ENCODE data around the gene ADAMTS10. TPM values are rescaled to one million over a fixed set of nuclear protein-coding genes. Genes with fewer than 3 reads are reported as not detected.

Gene ADAMTS10
- total RNA-seq, 1 donor from 2014 or later: 5.8 TPM

GRCh38 chr19:8643860-8644653, 33.5 kb upstream of the ADAMTS10 start:
- no peaks in the 10 kb centered on the region for H3K79me2 ChIP-seq (ENCODE audit: low read depth)
- no peaks in the 10 kb centered on the region for H4K20me1 ChIP-seq (ENCODE audit: low read depth)
- no peaks in the 10 kb centered on the region for H3K36me3 ChIP-seq
- H3K9me3 ChIP-seq (ENCODE audit: low read depth): no peaks in the 10 kb centered on the region
- no peak overlapping the region for H3K9ac ChIP-seq
- H3K9me3 Mint-ChIP-seq: peaks cover 6% of the 10 kb centered on the region
- peaks cover 5% of the 10 kb centered on the region for H3K4me1 Mint-ChIP-seq
- peaks cover 13% of the 10 kb centered on the region for H3K27me3 ChIP-seq
- peaks cover 14% of the 10 kb centered on the region for H3K27me3 Mint-ChIP-seq (ENCODE audit: insufficient read depth, low read depth)
- H3K4me2 ChIP-seq: no peak overlapping the region
- no peak overlapping the region for H3K27ac Mint-ChIP-seq
- H3K4me3 Mint-ChIP-seq: no peak overlapping the region
- peaks cover 5% of the 10 kb centered on the region for H3K4me1 ChIP-seq
- DNase-seq (ENCODE audit: low spot score): no peak
- no peak overlapping the region for H2AFZ ChIP-seq (replicated peaks)
- no peak overlapping the region for H3K4me3 ChIP-seq
- H3F3A ChIP-seq (ENCODE audit: low read depth): peaks cover 15% of the 10 kb centered on the region
- H3K36me3 Mint-ChIP-seq: no peaks in the 10 kb centered on the region
- TF ChIP-seq EZH2 (IDR thresholded peaks at IDR 0.05) (no peak), EZH2phosphoT487 (IDR thresholded peaks at IDR 0.05) (no peak), CTCF (IDR thresholded peaks at IDR 0.05) (no peak)
- no peak overlapping the region for H3K27ac ChIP-seq

DNA sequence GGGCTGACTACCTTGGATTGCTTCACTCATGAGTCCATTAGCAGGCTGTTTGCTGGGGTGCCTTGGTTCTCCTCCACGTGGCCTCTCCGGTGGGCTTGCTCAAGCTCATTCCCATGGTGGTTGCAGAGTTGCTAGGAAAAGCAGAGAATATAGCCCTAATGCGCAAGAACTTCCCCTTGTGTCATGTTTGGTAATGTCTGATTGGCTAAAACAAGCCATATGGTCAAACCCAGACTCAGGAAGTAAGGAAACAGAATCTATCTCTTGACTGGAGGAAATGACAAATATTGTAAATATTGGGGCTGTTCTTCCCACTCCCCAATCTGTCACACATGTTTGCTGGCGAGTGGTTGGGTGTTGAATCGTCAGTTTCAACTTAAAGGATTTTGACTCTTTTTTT, 32.0 kb upstream of the ADAMTS10 start:
- peaks cover 6% of the 10 kb centered on the region for H3K9me3 Mint-ChIP-seq

GRCh38 chr19:8641908-8642547, 31.5 kb upstream of the ADAMTS10 start:
- Mint-ChIP-seq H3K4me3 (no peak overlapping the region), H3K27me3 (ENCODE audit: insufficient read depth, low read depth) (peaks cover 13% of the 10 kb centered on the region), H3K36me3 (no peaks in the 10 kb centered on the region), H3K27ac (no peak overlapping the region), H3K4me1 (peaks cover 5% of the 10 kb centered on the region), H3K9me3 (peaks cover 6% of the 10 kb centered on the region)
- no peak overlapping the region for H3K4me2 ChIP-seq
- H3K79me2 ChIP-seq (ENCODE audit: low read depth): no peaks in the 10 kb centered on the region
- H3F3A ChIP-seq (ENCODE audit: low read depth): peaks cover 15% of the 10 kb centered on the region
- H3K36me3 ChIP-seq: no peaks in the 10 kb centered on the region
- no peaks in the 10 kb centered on the region for H4K20me1 ChIP-seq (ENCODE audit: low read depth)
- no peaks in the 10 kb centered on the region for H3K9me3 ChIP-seq (ENCODE audit: low read depth)
- TF ChIP-seq CTCF (IDR thresholded peaks at IDR 0.05) (peak; percentile 65), EZH2phosphoT487 (IDR thresholded peaks at IDR 0.05) (no peak)
- DNase-seq (ENCODE audit: low spot score): peak; percentile 51
- H3K9ac ChIP-seq: no peak overlapping the region
- H3K4me3 ChIP-seq: no peak overlapping the region
- no peak overlapping the region for H3K27ac ChIP-seq
- peaks cover 13% of the 10 kb centered on the region for H3K27me3 ChIP-seq
- peaks cover 5% of the 10 kb centered on the region for H3K4me1 ChIP-seq
- no peak overlapping the region for H2AFZ ChIP-seq (replicated peaks)

More for the DNA sequence above, 32.0 kb upstream of the ADAMTS10 start:
- TF ChIP-seq EZH2 (IDR thresholded peaks at IDR 0.05): no peak
- no peak for TF ChIP-seq CTCF (IDR thresholded peaks at IDR 0.05)
- TF ChIP-seq EZH2phosphoT487 (IDR thresholded peaks at IDR 0.05): no peak
- Histone ChIP-seq H3K4me1 (peaks cover 5% of the 10 kb centered on the region), H3K9ac (no peak overlapping the region), H4K20me1 (ENCODE audit: low read depth) (no peaks in the 10 kb centered on the region), H3K27me3 (peaks cover 13% of the 10 kb centered on the region), H3K4me3 (no peak overlapping the region), H3K4me2 (no peak overlapping the region), H2AFZ (replicated peaks) (no peak overlapping the region), H3K9me3 (ENCODE audit: low read depth) (no peaks in the 10 kb centered on the region), H3F3A (ENCODE audit: low read depth) (peaks cover 15% of the 10 kb centered on the region), H3K27ac (no peak overlapping the region), H3K79me2 (ENCODE audit: low read depth) (no peaks in the 10 kb centered on the region), H3K36me3 (no peaks in the 10 kb centered on the region)
- DNase-seq (ENCODE audit: low spot score): no peak
- H3K4me3 Mint-ChIP-seq: no peak overlapping the region
- H3K36me3 Mint-ChIP-seq: no peaks in the 10 kb centered on the region
- peaks cover 5% of the 10 kb centered on the region for H3K4me1 Mint-ChIP-seq
- H3K27me3 Mint-ChIP-seq (ENCODE audit: insufficient read depth, low read depth): peaks cover 13% of the 10 kb centered on the region
- no peak overlapping the region for H3K27ac Mint-ChIP-seq
